ENCODE results near the gene RAB13.

The RAB13 gene

DNA sequence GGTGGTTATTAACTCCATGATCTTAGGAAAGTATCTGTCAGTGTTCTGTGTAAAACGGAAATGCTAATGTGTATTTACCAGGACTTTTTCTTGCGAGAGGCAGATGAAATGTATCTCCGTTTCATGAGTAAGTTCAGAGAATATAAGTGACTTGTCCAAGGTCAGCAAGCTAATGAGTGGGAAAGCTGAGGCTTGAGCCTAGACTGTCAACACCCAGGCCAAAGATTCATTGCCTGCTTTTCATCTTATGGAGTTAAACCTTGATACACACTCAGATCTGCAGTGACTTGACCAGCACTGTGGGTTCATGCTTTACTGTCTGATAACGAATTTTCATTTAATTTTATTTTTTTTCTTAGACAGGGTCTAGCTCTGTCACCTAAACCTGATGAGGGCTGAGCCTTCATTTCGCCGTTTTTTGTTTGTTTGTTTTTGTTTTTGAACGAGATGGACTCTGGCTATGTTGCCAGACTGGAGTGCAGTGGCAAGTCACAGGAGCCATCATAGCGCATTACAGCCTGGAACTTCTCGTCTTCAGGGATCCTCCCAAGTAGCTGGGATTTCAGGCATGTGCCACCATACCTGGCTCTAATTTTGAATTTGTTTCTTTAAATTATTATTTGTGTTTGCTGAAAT, 7.7 kb downstream of the RAB13 start:
- Histone ChIP-seq H3K27ac (ENCODE audit: insufficient read depth, low read length, poor library complexity, severe bottlenecking) (peak overlapping the region; percentile 91), H3K27me3 (replicated peaks; ENCODE audit: control insufficient read depth, insufficient read depth, low read length, poor library complexity, severe bottlenecking) (no peaks in the 10 kb centered on the region), H3K9me3 (ENCODE audit: control insufficient read depth, low read length) (no peaks in the 10 kb centered on the region), H3K4me1 (ENCODE audit: control insufficient read depth, insufficient read depth, low read length, poor library complexity, severe bottlenecking) (peaks cover 16% of the 10 kb centered on the region), H3K4me3 (ENCODE audit: insufficient read depth, low read depth, low read length, poor library complexity, severe bottlenecking) (peak overlapping the region; percentile 93), H3K36me3 (ENCODE audit: control insufficient read depth, insufficient read depth, low read length) (peaks cover 24% of the 10 kb centered on the region)
- no peak for DNase-seq

- H3K27ac ChIP-seq (ENCODE audit: insufficient read depth, low read length, poor library complexity, severe bottlenecking) = peak within 1 kb of the TSS; percentile 91
- H3K27me3 ChIP-seq (replicated peaks; ENCODE audit: control insufficient read depth, insufficient read depth, low read length, poor library complexity, severe bottlenecking) = no peaks in the 10 kb centered on the region
- DNase-seq = peak; percentile 70 to 78 (median 71)
- H3K9me3 ChIP-seq (ENCODE audit: control insufficient read depth, low read length) = no peaks in the 10 kb centered on the region
- H3K36me3 ChIP-seq (ENCODE audit: control insufficient read depth, insufficient read depth, low read length) = peaks cover 26% of the 10 kb centered on the region
- H3K4me3 ChIP-seq (ENCODE audit: insufficient read depth, low read depth, low read length, poor library complexity, severe bottlenecking) = peak within 1 kb of the TSS; percentile 93
- H3K4me1 ChIP-seq (ENCODE audit: control insufficient read depth, insufficient read depth, low read length, poor library complexity, severe bottlenecking) = peaks cover 16% of the 10 kb centered on the region
These were observed 8.6 kb downstream of the RAB13 start, which contains the start of gene JTB for GRCh38 chr1:153977250-153978240. Gene JTB, minus strand, starts transcription at chr1:153977674. Its CDS starts 422 bp downstream, at chr1:153977252.

DNA sequence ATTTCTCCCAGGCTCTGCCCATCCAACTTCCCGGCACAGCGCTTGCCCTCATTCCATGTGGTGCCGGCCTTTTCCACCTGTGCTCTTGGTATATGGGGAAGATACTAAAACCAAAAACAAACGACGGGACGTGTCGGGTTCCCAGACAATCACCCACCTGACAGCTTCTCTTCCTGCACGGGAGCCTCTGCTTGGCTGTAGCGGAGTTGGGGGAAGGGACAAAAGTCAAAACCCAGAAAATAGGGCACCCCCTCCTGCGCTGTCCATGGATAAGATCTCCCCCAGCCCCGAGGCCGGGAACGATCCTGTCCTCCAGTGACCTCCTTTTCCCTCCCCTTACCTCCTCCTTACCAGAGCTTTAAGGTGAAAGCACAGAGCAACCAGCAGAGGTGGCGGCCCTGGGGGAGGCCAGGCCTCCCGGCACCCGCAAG, 9.3 kb downstream of the RAB13 start:
- peak overlapping the region; percentile 91 for H3K27ac ChIP-seq (ENCODE audit: insufficient read depth, low read length, poor library complexity, severe bottlenecking)
- H3K4me3 ChIP-seq (ENCODE audit: insufficient read depth, low read depth, low read length, poor library complexity, severe bottlenecking) = peak overlapping the region; percentile 93
- peaks cover 26% of the 10 kb centered on the region for H3K36me3 ChIP-seq (ENCODE audit: control insufficient read depth, insufficient read depth, low read length)
- DNase-seq = no peak
- H3K4me1 ChIP-seq (ENCODE audit: control insufficient read depth, insufficient read depth, low read length, poor library complexity, severe bottlenecking) = peaks cover 18% of the 10 kb centered on the region
- H3K9me3 ChIP-seq (ENCODE audit: control insufficient read depth, low read length) = no peaks in the 10 kb centered on the region
- H3K27me3 ChIP-seq (replicated peaks; ENCODE audit: control insufficient read depth, insufficient read depth, low read length, poor library complexity, severe bottlenecking) = no peaks in the 10 kb centered on the region

DNA sequence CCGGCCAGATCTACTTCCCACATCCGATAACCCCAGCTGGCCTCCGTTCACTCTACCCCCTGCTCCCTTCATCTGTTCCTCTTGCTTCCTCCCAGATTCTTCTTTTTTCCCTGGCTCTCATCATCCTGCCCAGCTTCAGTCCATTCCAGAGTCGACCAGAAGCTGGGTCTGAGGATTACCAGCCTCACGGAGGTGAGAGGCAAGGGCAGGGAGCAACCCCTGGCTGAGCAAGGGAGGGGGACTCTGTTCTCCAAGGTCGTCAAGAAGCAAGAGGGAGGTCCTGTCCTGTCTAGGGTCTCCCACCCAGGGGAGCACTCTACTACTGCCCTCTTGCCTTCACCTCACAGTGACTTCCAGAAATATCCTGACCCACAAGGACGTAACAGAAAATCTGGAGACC, 12.6 kb downstream of the RAB13 start:
- peaks cover 18% of the 10 kb centered on the region for H3K4me1 ChIP-seq (ENCODE audit: control insufficient read depth, insufficient read depth, low read length, poor library complexity, severe bottlenecking)

GRCh38 chr1:153973071-153973470, 13.1 kb downstream of the RAB13 start:
- no peak for DNase-seq
- H3K36me3 ChIP-seq (ENCODE audit: control insufficient read depth, insufficient read depth, low read length) = peaks cover 26% of the 10 kb centered on the region
- peaks cover 18% of the 10 kb centered on the region for H3K4me1 ChIP-seq (ENCODE audit: control insufficient read depth, insufficient read depth, low read length, poor library complexity, severe bottlenecking)
- no peak overlapping the region for H3K27ac ChIP-seq (ENCODE audit: insufficient read depth, low read length, poor library complexity, severe bottlenecking)
- H3K9me3 ChIP-seq (ENCODE audit: control insufficient read depth, low read length) = no peaks in the 10 kb centered on the region
- no peak overlapping the region for H3K4me3 ChIP-seq (ENCODE audit: insufficient read depth, low read depth, low read length, poor library complexity, severe bottlenecking)
- H3K27me3 ChIP-seq (replicated peaks; ENCODE audit: control insufficient read depth, insufficient read depth, low read length, poor library complexity, severe bottlenecking) = no peaks in the 10 kb centered on the region

More for the DNA sequence above, 12.6 kb downstream of the RAB13 start:
- H3K9me3 ChIP-seq (ENCODE audit: control insufficient read depth, low read length) = no peaks in the 10 kb centered on the region
- H3K27ac ChIP-seq (ENCODE audit: insufficient read depth, low read length, poor library complexity, severe bottlenecking) = no peak overlapping the region
- H3K27me3 ChIP-seq (replicated peaks; ENCODE audit: control insufficient read depth, insufficient read depth, low read length, poor library complexity, severe bottlenecking) = no peaks in the 10 kb centered on the region
- H3K36me3 ChIP-seq (ENCODE audit: control insufficient read depth, insufficient read depth, low read length) = peaks cover 26% of the 10 kb centered on the region
- DNase-seq = no peak
- no peak overlapping the region for H3K4me3 ChIP-seq (ENCODE audit: insufficient read depth, low read depth, low read length, poor library complexity, severe bottlenecking)

GRCh38 chr1:153970346-153970745, 15.8 kb downstream of the RAB13 start:
- no peak for DNase-seq
- Histone ChIP-seq H3K9me3 (ENCODE audit: control insufficient read depth, low read length) (no peaks in the 10 kb centered on the region), H3K36me3 (ENCODE audit: control insufficient read depth, insufficient read depth, low read length) (peaks cover 19% of the 10 kb centered on the region), H3K4me1 (ENCODE audit: control insufficient read depth, insufficient read depth, low read length, poor library complexity, severe bottlenecking) (peaks cover 17% of the 10 kb centered on the region), H3K27me3 (replicated peaks; ENCODE audit: control insufficient read depth, insufficient read depth, low read length, poor library complexity, severe bottlenecking) (no peaks in the 10 kb centered on the region), H3K4me3 (ENCODE audit: insufficient read depth, low read depth, low read length, poor library complexity, severe bottlenecking) (no peak overlapping the region), H3K27ac (ENCODE audit: insufficient read depth, low read length, poor library complexity, severe bottlenecking) (no peak overlapping the region)

- H3K4me3 ChIP-seq (ENCODE audit: insufficient read depth, low read depth, low read length, poor library complexity, severe bottlenecking) = no peak overlapping the region
- H3K9me3 ChIP-seq (ENCODE audit: control insufficient read depth, low read length) = no peaks in the 10 kb centered on the region
- no peak for DNase-seq
- peaks cover 22% of the 10 kb centered on the region for H3K4me1 ChIP-seq (ENCODE audit: control insufficient read depth, insufficient read depth, low read length, poor library complexity, severe bottlenecking)
- H3K36me3 ChIP-seq (ENCODE audit: control insufficient read depth, insufficient read depth, low read length) = peaks cover 8% of the 10 kb centered on the region
- no peaks in the 10 kb centered on the region for H3K27me3 ChIP-seq (replicated peaks; ENCODE audit: control insufficient read depth, insufficient read depth, low read length, poor library complexity, severe bottlenecking)
- peak overlapping the region; percentile 26 for H3K27ac ChIP-seq (ENCODE audit: insufficient read depth, low read length, poor library complexity, severe bottlenecking)
These were observed 17.2 kb downstream of the RAB13 start for GRCh38 chr1:153968972-153969371.

DNA sequence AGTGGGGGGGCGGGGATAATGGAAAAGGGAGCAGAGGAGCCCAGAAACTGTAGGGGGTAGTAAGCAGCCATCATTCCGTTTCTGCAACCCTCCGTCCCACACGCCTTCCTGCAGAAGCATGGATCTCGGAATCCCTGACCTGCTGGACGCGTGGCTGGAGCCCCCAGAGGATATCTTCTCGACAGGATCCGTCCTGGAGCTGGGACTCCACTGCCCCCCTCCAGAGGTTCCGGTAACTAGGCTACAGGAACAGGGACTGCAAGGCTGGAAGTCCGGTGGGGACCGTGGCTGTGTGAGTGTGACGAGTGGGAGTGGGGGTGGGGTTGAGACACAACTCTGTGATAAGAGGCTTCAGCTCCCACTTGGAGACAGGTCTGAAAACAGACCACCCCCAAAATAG, 17.7 kb downstream of the RAB13 start:
- H3K36me3 ChIP-seq (ENCODE audit: control insufficient read depth, insufficient read depth, low read length) = peaks cover 2% of the 10 kb centered on the region
- peaks cover 25% of the 10 kb centered on the region for H3K4me1 ChIP-seq (ENCODE audit: control insufficient read depth, insufficient read depth, low read length, poor library complexity, severe bottlenecking)
- H3K27ac ChIP-seq (ENCODE audit: insufficient read depth, low read length, poor library complexity, severe bottlenecking) = peak overlapping the region; percentile 87
- no peaks in the 10 kb centered on the region for H3K9me3 ChIP-seq (ENCODE audit: control insufficient read depth, low read length)
- H3K27me3 ChIP-seq (replicated peaks; ENCODE audit: control insufficient read depth, insufficient read depth, low read length, poor library complexity, severe bottlenecking) = no peaks in the 10 kb centered on the region
- H3K4me3 ChIP-seq (ENCODE audit: insufficient read depth, low read depth, low read length, poor library complexity, severe bottlenecking) = no peak overlapping the region
- no peak for DNase-seq

GRCh38 chr1:153968000-153968363, 18.2 kb downstream of the RAB13 start:
- DNase-seq = no peak
- Histone ChIP-seq H3K4me1 (ENCODE audit: control insufficient read depth, insufficient read depth, low read length, poor library complexity, severe bottlenecking) (peaks cover 27% of the 10 kb centered on the region), H3K4me3 (ENCODE audit: insufficient read depth, low read depth, low read length, poor library complexity, severe bottlenecking) (no peak overlapping the region), H3K27me3 (replicated peaks; ENCODE audit: control insufficient read depth, insufficient read depth, low read length, poor library complexity, severe bottlenecking) (no peaks in the 10 kb centered on the region), H3K27ac (ENCODE audit: insufficient read depth, low read length, poor library complexity, severe bottlenecking) (peak overlapping the region; percentile 87), H3K36me3 (ENCODE audit: control insufficient read depth, insufficient read depth, low read length) (no peaks in the 10 kb centered on the region), H3K9me3 (ENCODE audit: control insufficient read depth, low read length) (no peaks in the 10 kb centered on the region)
